A549 (cell line): ENCODE results near the gene ZNF532.
"Not testable (repeated sequence)": the region's sequence is repeated elsewhere in the genome, so short reads cannot be mapped to it uniquely, and the experiment has no call there.

Source experiments
- EP300 ChIP-seq, 2 experiments: fragments of >200 bp; sonication (Bioruptor Twin); formaldehyde crosslinking; IDR thresholded peaks; 2 replicates in 1 of 2; 3 replicates in 1 of 2; pipeline ENCODE4 v1.6.1; 2016 to 2017
- ZFP36 ChIP-seq: fragments of 450-650 bp; IDR thresholded peaks from 2 replicates; pipeline ENCODE4 v1.6.1; 2014; ENCODE audit warnings: borderline replicate concordance; ENCODE audit not compliant: partially characterized antibody
- TF ChIP-seq, protein P1 (sequence below): fragments of >200 bp; sonication (Bioruptor Twin); formaldehyde crosslinking; IDR thresholded peaks from 3 replicates; pipeline ENCODE4 v1.5.1; 2016
- TF ChIP-seq, protein P2 (sequence below): fragments of >200 bp; sonication (Bioruptor Twin); formaldehyde crosslinking; IDR thresholded peaks from 3 replicates; pipeline ENCODE4 v1.6.1; 2016

DNA sequence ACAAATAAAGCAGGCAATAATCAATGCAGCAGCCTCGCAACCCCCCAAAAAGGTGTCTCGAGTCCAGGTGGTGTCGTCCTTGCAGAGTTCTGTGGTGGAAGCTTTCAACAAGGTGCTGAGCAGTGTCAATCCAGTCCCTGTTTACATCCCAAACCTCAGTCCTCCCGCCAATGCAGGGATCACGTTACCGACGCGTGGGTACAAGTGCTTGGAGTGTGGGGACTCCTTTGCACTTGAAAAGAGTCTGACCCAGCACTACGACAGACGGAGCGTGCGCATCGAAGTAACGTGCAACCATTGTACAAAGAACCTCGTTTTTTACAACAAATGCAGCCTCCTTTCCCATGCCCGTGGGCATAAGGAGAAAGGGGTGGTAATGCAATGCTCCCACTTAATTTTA, 55.3 kb downstream of the ZNF532 start:
- TF ChIP-seq, protein P1, sequence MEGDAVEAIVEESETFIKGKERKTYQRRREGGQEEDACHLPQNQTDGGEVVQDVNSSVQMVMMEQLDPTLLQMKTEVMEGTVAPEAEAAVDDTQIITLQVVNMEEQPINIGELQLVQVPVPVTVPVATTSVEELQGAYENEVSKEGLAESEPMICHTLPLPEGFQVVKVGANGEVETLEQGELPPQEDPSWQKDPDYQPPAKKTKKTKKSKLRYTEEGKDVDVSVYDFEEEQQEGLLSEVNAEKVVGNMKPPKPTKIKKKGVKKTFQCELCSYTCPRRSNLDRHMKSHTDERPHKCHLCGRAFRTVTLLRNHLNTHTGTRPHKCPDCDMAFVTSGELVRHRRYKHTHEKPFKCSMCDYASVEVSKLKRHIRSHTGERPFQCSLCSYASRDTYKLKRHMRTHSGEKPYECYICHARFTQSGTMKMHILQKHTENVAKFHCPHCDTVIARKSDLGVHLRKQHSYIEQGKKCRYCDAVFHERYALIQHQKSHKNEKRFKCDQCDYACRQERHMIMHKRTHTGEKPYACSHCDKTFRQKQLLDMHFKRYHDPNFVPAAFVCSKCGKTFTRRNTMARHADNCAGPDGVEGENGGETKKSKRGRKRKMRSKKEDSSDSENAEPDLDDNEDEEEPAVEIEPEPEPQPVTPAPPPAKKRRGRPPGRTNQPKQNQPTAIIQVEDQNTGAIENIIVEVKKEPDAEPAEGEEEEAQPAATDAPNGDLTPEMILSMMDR, result not testable (repeated sequence)
- TF ChIP-seq EP300 (IDR thresholded peaks at IDR 0.05); ZFP36: not testable (repeated sequence)
- TF ChIP-seq, protein P2, sequence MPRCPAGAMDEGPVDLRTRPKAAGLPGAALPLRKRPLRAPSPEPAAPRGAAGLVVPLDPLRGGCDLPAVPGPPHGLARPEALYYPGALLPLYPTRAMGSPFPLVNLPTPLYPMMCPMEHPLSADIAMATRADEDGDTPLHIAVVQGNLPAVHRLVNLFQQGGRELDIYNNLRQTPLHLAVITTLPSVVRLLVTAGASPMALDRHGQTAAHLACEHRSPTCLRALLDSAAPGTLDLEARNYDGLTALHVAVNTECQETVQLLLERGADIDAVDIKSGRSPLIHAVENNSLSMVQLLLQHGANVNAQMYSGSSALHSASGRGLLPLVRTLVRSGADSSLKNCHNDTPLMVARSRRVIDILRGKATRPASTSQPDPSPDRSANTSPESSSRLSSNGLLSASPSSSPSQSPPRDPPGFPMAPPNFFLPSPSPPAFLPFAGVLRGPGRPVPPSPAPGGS, result not testable (repeated sequence)
